NCI-H1417 (cell line): ENCODE data around the gene BRD4.

Experiments used
- DNase-seq, 3 experiments: peaks; one replicate each; lab custom pipeline; 2025; lab: John Stamatoyannopoulos, UW

Gene BRD4

GRCh38 chr19:15313649-15314279 is 18.6 kb downstream of the BRD4 start:
- no peak for DNase-seq

DNA sequence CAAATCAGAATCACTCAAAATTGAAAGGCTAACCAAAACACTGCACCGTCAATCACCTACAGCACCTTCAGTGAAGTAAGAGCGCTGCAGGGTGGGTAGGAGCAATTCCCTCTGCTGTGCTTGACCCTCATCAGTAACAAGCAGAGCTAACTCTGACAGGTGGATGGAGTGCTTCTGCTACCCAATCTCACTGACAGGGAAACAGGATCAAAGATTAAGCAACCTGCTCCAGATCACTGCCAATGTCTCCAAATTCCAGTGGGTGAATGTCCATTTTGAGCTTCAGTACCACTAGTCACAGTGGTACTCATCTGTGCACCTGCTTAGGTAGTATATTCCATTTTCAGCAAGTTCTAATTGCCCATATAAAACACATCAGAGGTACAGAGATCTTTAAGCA is 25.2 kb downstream of the BRD4 start:
- DNase-seq, result no peak

DNA sequence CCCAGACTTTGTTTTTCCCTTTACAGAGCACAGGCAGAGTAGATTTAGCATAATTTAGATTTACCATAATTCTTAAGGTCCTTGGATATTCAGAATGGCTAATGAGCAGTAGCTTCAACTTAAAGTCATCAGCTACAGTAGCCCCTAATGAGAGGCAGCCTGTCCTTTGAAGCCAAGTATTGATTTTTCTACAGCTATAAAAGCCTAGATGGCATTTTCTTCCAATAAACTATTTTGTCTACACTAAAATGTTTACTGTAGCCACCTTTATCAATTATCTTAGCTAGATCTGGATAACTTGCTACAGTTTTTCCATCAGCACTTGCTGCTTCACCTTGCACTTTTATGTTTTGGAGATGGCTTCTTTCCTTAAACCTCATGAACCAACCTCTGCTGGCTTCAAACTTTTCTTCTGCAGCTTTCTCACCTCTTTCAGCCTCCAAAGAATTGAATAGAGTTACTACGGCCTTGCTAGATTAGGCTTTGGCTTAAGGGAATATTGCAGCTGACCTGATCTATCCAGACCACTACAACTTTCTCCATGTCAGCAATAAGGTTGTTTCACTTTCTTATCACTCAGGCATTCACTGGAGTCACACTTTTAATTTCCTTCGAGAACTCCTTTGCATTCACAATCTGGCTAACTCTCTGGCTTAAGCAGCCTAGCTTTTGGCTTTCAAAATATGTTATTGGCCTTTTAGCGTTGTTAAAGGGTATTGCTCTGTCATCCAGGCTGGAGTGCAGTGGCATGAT is 26.6 kb downstream of the BRD4 start:
- DNase-seq, result no peak

GRCh38 chr19:15304140-15304705 is 28.1 kb downstream of the BRD4 start:
- no peak for DNase-seq

DNA sequence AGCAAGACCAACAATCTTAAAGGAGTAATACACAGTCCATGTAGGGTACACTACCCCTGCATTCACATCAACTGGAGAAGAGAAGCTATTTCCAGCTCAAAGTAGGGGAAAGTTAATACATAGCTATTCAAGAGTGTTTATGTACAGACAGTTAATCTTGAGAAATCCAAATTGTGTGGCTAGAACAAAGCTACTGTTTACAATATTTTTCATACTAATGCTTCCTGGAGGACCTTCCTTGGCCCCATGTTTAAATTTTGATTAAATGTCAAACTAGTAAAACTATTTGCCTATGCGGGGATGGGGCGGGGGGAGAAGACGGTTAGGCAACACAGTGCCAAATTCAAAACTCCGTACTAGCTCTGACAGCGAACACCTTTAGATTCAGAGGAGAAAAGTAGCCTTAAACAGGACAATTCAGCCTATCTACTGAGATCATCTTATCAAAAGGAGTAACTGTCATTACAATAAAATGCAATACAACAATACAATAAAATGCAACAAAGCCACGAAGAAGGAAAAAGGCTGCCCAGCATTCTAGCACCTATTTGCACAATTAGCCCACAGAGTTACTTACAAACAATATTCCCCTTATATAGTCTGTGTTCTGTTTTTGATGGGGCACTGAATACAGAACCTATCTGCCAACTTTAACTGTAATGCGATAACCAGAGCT is 29.1 kb downstream of the BRD4 start:
- DNase-seq, result no peak

DNA sequence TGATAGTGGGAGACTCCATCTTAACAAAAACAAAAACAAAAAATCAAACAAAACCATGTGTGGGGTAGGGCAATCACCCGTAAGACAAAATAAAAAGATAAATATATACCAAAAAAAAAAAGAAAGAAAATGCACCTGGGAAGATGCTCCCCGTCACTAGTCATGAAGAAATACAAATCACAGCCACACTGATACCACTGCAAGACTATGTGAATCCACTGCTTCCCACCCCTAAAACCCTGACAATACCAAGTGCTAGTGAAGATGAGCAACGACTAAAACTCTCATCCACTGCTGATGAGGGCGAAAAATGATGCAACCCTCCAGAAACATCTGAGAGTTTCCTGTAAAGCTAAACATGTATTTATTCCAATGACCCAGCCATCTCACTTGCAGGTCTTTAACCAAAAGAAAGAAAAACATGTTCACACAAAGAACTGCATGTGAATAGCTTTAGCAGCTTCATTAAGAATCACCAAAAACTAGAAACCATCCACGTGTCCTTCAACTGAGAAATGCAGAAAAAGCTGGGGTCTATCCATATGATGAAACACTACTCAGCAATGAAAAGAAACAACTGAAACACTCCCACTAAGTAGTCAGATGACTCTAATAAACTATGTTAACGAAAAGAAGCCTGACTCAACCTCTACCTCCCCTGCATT is 31.7 kb downstream of the BRD4 start:
- no peak for DNase-seq

DNA sequence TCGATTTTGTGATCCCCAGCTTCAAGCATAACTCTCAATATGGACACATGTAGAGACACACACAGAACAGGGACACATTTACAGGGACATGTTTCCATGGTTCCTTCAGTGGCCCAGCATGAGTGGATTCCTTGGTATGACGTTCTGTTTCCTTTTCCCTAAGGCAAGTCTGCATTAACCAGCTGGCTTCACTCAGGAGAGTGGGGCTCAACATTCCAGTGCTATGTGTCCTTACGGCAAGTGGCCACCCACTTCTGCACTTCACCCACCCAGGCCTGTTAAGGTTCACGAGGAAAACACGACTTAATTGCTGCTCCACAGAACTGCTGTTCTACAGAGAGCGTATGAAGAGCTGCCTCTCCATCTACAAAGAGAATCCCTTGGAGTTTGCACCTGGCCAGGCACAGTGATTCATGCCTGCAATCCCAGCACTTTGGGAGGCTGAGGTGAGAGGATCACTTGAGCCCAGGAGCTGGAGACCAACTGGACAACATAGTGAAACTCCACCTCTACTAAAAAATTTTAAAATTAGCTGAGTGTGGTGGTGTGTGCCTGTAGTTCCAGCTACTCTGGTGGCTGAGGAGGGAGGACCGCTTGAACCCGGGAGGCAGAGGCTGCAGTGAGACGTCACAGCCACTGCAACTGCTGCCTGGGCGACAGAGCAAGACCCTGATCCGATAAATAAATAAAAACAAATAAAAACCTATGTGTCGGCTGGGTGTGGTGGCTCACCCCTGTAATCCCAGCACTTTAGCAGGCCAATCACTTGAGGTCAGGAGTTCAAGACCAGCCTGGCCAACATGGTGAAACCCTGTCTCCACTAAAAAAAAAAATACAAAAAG is 32.5 kb downstream of the BRD4 start:
- no peak for DNase-seq

- DNase-seq, result no peak
These were observed 33.3 kb downstream of the BRD4 start for GRCh38 chr19:15298847-15299567.

GRCh38 chr19:15297416-15298224 is 34.7 kb downstream of the BRD4 start:
- DNase-seq, result peak; percentile 27 to 90 (median 82)

DNA sequence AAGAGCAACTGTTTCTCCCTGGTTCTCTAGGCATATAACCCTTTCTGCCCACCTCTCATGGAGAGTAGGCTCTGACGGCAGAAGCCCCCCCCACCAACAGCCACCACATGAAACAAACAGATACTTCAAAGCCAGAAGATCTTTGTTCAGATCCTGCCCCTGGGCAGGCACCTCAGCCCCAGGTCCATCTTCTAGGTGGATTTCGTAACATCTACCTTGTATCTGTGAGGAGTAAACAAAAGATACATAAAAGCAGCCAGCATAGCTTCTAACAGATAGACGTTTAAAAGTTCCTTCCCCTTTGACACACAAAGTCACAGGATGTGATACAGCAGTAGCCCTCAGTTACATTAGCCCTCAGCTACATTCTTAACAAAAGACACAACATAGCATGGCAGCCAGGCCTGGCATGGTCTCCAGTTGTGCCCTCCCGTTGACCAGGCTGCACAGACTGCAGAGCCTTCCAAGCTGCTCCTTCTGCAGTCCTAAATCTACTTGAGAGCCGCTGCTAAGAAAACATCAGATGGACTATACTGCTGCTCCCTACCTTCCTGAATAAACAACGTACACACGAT is 35.4 kb downstream of the BRD4 start:
- DNase-seq, result no peak

- no peak for DNase-seq
These were observed 36.0 kb downstream of the BRD4 start for GRCh38 chr19:15296353-15296752.

DNA sequence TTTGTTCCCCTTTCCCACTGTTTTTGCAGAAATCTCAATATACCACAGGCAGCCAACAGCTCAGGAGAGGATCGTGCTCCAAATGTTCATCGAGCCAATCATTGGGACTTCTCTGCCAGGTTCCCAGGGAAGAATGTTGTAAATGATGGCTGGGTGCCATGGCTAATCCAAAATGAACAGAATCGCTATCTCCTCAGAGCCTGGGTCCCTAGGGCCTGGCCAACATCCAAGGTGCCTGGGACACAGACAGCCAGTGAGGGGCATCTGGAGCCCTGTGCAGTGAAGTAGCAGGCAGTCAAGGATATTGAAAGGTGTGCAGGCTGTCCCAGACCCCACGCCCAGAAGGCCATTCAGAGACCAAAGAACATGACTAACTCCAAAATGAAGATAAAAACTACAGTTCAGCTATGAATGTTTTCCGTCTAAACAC is 37.8 kb downstream of the BRD4 start:
- no peak for DNase-seq

DNA sequence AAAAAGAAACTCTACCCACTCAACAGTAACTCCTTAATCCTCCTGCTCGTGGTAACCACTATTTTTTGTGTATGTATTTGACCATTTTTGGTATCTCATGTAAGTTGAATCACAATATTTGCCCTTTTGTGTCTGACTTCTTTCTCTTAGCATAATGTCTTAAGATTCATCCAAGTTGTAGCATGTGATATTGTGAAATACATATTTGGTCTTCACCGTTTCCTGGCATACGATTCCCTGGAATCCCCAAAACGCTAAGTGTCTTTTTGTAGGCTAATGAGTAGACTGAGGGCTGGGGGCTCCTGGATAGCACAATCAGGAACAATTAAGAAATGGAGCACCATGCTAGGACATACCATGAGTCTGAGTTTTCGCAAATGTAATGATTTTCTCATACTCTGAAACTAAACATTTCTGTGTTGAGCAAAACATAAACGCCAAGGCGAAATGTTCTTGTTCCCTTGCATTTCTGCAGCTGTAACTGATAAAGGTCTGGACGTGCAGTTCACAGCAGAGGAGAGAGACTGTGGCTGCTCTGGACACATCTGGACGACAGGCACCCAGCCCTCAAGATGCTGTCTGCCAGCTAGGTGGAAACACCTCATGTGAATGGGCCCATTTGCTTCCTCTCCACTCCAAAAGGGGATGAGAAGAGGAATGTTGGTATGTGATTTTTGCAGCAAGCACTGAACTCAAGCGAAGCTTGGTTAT is 38.4 kb downstream of the BRD4 start:
- DNase-seq, result no peak

DNA sequence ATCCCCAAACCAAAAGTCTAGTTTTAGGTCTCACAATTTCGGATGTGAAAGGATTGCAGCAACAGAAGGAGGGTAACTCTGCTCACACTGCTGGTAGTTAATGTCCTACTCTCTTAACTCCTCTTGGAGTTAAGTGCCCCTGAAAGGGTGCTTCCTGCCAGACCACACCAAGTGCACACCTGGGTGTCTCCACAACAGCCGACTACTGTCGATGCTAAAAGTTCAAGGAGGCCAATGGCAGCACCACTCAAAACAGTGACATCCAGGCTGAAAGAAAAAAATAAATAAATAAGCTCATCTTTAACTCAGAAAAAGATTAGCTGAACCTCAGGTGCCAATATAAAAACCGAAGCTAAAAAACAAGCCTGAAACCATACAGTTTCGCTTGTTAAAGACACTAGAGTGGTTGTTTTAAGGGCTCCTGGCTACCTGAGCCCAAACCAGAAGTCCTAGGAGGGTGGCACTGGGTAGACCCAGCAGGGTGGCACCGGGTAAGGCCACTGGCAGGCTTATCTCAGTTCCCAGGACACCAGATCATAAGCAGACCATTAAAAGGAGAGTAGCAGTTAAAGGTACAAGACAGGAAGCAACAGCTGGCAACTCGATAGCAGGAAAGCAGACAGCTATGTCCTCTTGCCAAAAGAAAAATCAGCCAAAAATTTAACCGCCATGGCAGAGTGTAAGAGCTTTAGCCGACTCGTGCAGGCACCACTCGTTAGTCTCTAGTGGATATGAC is 39.3 kb downstream of the BRD4 start:
- no peak for DNase-seq

DNA sequence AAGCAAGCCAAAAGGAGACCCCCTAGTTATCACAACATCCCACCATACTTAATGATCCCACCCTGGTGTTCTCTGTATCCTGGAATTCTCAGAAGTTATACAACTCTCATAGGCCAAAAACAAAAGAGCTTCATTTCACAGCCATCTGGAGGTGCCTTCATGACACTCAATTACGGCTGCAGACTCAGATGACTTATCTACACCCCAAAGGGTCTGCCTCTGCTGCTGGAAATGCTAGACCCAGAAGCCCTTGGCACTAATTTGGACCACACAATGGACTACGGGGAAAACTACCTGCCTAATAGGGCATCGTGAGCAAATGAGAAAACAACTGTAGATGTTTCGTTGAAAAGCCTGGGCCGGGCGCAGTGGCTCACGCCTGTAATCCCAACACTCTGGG is 40.2 kb downstream of the BRD4 start:
- no peak for DNase-seq

DNA sequence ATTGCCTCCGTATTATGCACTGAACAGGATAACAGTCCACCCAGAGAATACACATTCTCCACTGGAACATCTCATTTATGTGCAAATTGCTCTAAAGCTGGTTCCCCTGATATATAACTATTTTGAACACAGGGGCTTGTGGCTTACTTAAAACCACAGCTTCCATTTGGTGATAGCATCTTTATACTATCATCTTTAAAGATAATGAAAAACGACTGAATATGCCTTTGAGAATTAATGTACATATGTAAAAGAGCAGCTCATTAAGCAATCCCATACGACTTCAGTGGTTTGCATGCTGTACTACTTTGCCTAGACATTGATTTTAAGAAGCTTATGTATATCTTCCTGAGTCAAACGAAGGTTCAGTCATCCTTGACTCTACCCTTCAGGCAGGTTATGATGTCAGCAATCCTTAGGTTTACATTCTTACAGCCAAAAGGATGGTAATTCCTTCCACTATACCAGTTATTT is 40.8 kb downstream of the BRD4 start:
- DNase-seq, result no peak

GRCh38 chr19:15291089-15291488 is 41.2 kb downstream of the BRD4 start:
- no peak for DNase-seq

DNA sequence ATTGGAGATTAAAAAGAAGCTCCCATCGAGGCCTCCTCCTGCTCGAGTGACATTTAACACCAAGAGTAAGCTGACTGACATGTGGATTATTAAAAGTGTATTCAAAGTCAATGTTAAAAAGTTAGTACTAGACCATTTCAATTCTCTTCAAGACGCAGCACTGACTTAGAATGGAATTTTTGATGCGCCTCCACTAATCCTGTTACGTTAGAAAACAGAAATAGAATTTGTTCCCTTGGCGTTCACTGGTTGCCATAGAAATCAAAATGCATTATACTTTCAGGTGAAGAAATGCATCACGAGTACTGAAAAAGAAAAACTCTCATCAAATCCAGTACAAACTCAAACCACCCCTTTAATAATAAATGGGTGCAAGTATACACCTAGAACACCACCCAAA is 42.2 kb downstream of the BRD4 start:
- no peak for DNase-seq
